BE2C (cell line): ENCODE data around the gene SBF1.

Experiments
- DNase-seq: peaks from one replicate; pipeline ENCODE4 v3.0.0-alpha.2; 2020
- H3K27me3 ChIP-seq: fragments of 250-450 bp; sonication (Bioruptor Pico); 2 replicates; pipeline ENCODE4 v1.5.1; 2020; ENCODE audit warnings: mild to moderate bottlenecking
- H3K36me3 ChIP-seq: fragments of 250-450 bp; sonication (Bioruptor Pico); 2 replicates; pipeline ENCODE4 v1.5.1; 2020; ENCODE audit warnings: mild to moderate bottlenecking
- H3K4me1 ChIP-seq: fragments of 250-450 bp; sonication (Bioruptor Pico); 2 replicates; pipeline ENCODE4 v1.5.1; 2020
- H3K4me3 ChIP-seq: 2 replicates; pipeline ENCODE4 v1.5.1; 2011; ENCODE audit warnings: low read depth, low read length
- H3K9me3 ChIP-seq: fragments of 250-450 bp; sonication (Bioruptor Pico); 2 replicates; pipeline ENCODE4 v1.5.1; 2020
- TF ChIP-seq, protein P1 (sequence below): IDR thresholded peaks from 2 replicates; pipeline ENCODE4 v1.5.1; 2012; ENCODE audit warnings: mild to moderate bottlenecking, low read depth, low read length

SBF1 gene

GRCh38 chr22:50482107-50483074, 7.6 kb upstream of the SBF1 start:
- Histone ChIP-seq H3K4me1 (peaks cover 4% of the 10 kb centered on the region), H3K36me3 (no peaks in the 10 kb centered on the region), H3K4me3 (peak overlapping the region; percentile 60), H3K9me3 (no peaks in the 10 kb centered on the region), H3K27me3 (peaks cover 17% of the 10 kb centered on the region)
- no peak for DNase-seq
- TF ChIP-seq, protein P1, sequence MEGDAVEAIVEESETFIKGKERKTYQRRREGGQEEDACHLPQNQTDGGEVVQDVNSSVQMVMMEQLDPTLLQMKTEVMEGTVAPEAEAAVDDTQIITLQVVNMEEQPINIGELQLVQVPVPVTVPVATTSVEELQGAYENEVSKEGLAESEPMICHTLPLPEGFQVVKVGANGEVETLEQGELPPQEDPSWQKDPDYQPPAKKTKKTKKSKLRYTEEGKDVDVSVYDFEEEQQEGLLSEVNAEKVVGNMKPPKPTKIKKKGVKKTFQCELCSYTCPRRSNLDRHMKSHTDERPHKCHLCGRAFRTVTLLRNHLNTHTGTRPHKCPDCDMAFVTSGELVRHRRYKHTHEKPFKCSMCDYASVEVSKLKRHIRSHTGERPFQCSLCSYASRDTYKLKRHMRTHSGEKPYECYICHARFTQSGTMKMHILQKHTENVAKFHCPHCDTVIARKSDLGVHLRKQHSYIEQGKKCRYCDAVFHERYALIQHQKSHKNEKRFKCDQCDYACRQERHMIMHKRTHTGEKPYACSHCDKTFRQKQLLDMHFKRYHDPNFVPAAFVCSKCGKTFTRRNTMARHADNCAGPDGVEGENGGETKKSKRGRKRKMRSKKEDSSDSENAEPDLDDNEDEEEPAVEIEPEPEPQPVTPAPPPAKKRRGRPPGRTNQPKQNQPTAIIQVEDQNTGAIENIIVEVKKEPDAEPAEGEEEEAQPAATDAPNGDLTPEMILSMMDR, result no peak

- DNase-seq, result peak; percentile 53
- H3K4me1 ChIP-seq, result peaks cover 4% of the 10 kb centered on the region
- H3K27me3 ChIP-seq, result peaks cover 17% of the 10 kb centered on the region
- H3K4me3 ChIP-seq, result peak within 1 kb of the TSS; percentile 60
- TF ChIP-seq, protein P1, result no peak
- H3K9me3 ChIP-seq, result no peaks in the 10 kb centered on the region
- no peaks in the 10 kb centered on the region for H3K36me3 ChIP-seq
These were observed 6.7 kb upstream of the SBF1 start, which contains the start of gene ADM2 for GRCh38 chr22:50481440-50482106. Gene ADM2, plus strand, starts transcription at chr22:50481543. Its CDS starts 305 bp downstream, at chr22:50481848.

- Histone ChIP-seq H3K4me1 (peaks cover 4% of the 10 kb centered on the region), H3K9me3 (no peaks in the 10 kb centered on the region), H3K4me3 (peak overlapping the region; percentile 60)
These were observed 6.2 kb upstream of the SBF1 start for GRCh38 chr22:50481045-50481439.

GRCh38 chr22:50479721-50480120, 4.9 kb upstream of the SBF1 start:
- Histone ChIP-seq H3K36me3 (no peaks in the 10 kb centered on the region), H3K4me3 (no peak overlapping the region), H3K4me1 (no peaks in the 10 kb centered on the region), H3K9me3 (no peaks in the 10 kb centered on the region), H3K27me3 (peaks cover 17% of the 10 kb centered on the region)
- TF ChIP-seq, protein P1, result no peak
- no peak for DNase-seq

More at GRCh38 chr22:50481045-50481439, 6.2 kb upstream of the SBF1 start:
- no peak for DNase-seq
- H3K27me3 ChIP-seq, result peaks cover 17% of the 10 kb centered on the region
- no peaks in the 10 kb centered on the region for H3K36me3 ChIP-seq
- TF ChIP-seq, protein P1, result no peak

- Histone ChIP-seq H3K4me3 (no peak overlapping the region), H3K27me3 (peaks cover 17% of the 10 kb centered on the region), H3K4me1 (no peaks in the 10 kb centered on the region; the same call in 1 of the 2 replicates), H3K36me3 (0 out of 2 replicates have a peak, but pooled peaks cover 2% of the 10 kb centered on the region), H3K9me3 (no peaks in the 10 kb centered on the region)
- TF ChIP-seq, protein P1, result no peak
- DNase-seq, result peak; percentile 50
These were observed 3.1 kb upstream of the SBF1 start for GRCh38 chr22:50477923-50478322.
